Skeletal muscle tissue (tissue), 4 donors: ENCODE results near the gene ZNF765. TPM values are rescaled to one million over a fixed set of nuclear protein-coding genes. Genes with fewer than 3 reads are reported as not detected.
"Not testable (repeated sequence)": the region's sequence is repeated elsewhere in the genome, so short reads cannot be mapped to it uniquely, and the experiment has no call there.

Source experiments
- H3K27ac ChIP-seq: one replicate; pipeline ENCODE4 v1.7.0; 2013; ENCODE audit warnings: mild to moderate bottlenecking, low read depth, low read length, inconsistent platforms
- H3K27me3 ChIP-seq, 3 donors: one replicate each; pipeline ENCODE4 v1.7.0; 2013; ENCODE audit warnings: low read length in 3 of 3; ENCODE audit not compliant: control insufficient read depth in 3 of 3, insufficient read depth in 3 of 3
- H3K36me3 ChIP-seq, 3 donors: one replicate each; pipeline ENCODE4 v1.7.0; 2013; ENCODE audit warnings: low read length in 3 of 3; ENCODE audit not compliant: control insufficient read depth in 3 of 3, insufficient read depth in 3 of 3
- H3K4me1 ChIP-seq, 3 donors: one replicate each; pipeline ENCODE4 v1.7.0; 2013; ENCODE audit warnings: low read length in 3 of 3, mild to moderate bottlenecking in 3 of 3; ENCODE audit not compliant: control insufficient read depth in 3 of 3, insufficient read depth in 3 of 3
- H3K4me3 ChIP-seq, 3 donors: one replicate each; pipeline ENCODE4 v1.7.0; 2013; ENCODE audit warnings: low read length in 3 of 3
- H3K9ac ChIP-seq, 3 donors: one replicate each; pipeline ENCODE4 v1.7.0; 2013; ENCODE audit warnings: low read length in 3 of 3, mild to moderate bottlenecking in 3 of 3, moderate library complexity in 2 of 3, low read depth in 1 of 3
- H3K9me3 ChIP-seq, 3 donors: one replicate each; pipeline ENCODE4 v1.7.0; 2013; ENCODE audit warnings: low read length in 3 of 3; ENCODE audit not compliant: control insufficient read depth in 3 of 3
- total RNA-seq: library from RNA; depleted of rRNA; stranded (reverse); fragments of >200 nt; gene quantifications from one replicate; pipeline ENCODE4 v1.2.3, GENCODE V29; 2014
- donor health status: Osteomylitis.

Gene ZNF765
- total RNA-seq, 1 donor from 2014 or later, result 13.0 TPM

DNA sequence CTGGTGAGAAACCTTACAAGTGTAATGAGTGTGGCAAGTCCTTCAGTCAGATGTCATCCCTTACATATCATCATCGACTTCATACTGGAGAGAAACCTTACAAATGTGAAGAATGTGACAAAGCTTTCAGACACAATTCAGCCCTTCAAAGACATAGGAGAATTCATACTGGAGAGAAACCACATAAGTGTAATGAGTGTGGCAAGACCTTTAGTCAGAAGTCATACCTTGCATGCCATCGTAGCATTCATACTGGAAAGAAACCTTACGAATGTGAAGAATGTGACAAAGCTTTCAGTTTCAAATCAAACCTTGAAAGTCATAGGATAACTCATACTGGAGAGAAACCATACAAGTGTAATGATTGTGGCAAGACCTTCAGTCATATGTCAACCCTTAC lies 13.6 kb upstream of the ZNF765 start:
- no peak overlapping the region for H3K9ac ChIP-seq
- no peaks in the 10 kb centered on the region for H3K27me3 ChIP-seq
- peaks cover 0 to 11% (median 6%) of the 10 kb centered on the region in 3 donors for H3K36me3 ChIP-seq
- no peak overlapping the region for H3K4me3 ChIP-seq
- H3K27ac ChIP-seq, result no peak overlapping the region
- no peaks in the 10 kb centered on the region for H3K4me1 ChIP-seq
- H3K9me3 ChIP-seq, result peaks cover 3 to 10% (median 9%) of the 10 kb centered on the region in 3 donors

DNA sequence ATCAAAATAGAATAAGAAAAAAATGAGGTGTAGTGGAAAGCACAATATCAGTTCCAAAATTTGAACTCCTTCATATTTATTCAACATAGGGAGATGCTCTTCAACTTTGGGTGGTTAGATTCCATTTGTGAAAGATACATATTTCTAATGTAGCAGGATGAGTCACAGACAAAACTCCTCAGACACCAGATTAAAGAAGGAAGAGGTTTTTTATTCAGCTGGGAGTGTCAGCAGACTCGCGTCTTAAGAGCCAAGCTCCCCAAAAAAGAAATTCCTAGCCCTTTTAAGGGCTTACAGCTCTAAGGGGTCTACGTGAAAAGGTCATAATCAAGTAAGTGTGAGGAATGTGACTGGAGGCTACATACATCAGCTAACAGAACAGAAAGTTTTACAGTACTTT lies 6.8 kb upstream of the ZNF765 start:
- no peak overlapping the region for H3K9ac ChIP-seq
- no peak overlapping the region for H3K4me3 ChIP-seq
- no peak overlapping the region for H3K27ac ChIP-seq
- H3K4me1 ChIP-seq, result no peaks in the 10 kb centered on the region
- H3K27me3 ChIP-seq, result peaks cover 0 to 8% (median 7%) of the 10 kb centered on the region in 3 donors
- peaks cover 2 to 7% (median 6%) of the 10 kb centered on the region in 3 donors for H3K9me3 ChIP-seq
- H3K36me3 ChIP-seq, result peaks cover 0 to 1% (median 0%) of the 10 kb centered on the region in 3 donors

DNA sequence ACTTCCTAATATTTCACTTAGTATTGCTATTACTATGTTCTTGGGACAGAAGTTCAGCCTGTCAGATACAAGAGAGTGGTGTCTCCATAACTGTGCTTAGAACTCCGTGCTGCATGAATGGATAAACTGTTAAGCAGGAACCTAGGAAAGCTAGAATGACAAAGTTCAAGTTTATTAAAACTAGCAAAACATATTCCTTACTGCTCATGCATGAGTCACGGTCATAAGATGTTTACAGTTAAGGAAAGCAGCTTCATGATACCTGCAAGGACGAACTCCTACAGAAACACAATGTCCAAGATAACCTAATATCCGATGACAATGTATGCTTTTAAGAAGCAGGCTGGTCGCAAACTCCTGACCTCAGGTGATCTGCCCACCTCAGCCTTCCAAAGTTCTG lies 6.0 kb upstream of the ZNF765 start:
- peaks cover 1 to 4% (median 3%) of the 10 kb centered on the region in 3 donors for H3K9me3 ChIP-seq
- H3K9ac ChIP-seq, result no peak overlapping the region
- H3K27me3 ChIP-seq, result peaks cover 0 to 8% (median 7%) of the 10 kb centered on the region in 3 donors

DNA sequence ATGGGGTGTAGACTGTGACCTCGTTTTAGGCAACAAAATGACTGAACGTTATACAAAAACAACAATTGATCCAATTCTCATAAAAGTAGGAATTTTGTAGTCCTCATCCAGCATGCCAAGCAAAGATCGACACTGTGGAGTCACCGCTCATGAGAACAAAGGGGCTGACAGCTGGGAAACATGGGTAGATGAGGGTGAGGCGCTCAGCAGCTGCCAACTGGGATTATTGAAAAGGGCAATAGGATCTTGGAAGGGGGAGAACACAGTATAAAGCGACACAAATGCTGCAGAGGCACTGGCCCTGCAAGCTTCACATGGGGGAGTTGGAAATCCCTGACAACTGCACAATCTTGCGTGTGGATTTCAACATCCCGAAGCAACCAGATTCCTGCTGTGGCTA lies 5.4 kb upstream of the ZNF765 start:
- H3K4me1 ChIP-seq, result peaks cover 3 to 6% (median 4%) of the 10 kb centered on the region in 3 donors
- peak overlapping the region in 1 of 3 donors; percentile 30 for H3K4me3 ChIP-seq
- H3K9ac ChIP-seq, result no peak overlapping the region
- peaks cover 0 to 8% (median 7%) of the 10 kb centered on the region in 3 donors for H3K27me3 ChIP-seq
- H3K36me3 ChIP-seq, result peaks cover 0 to 1% (median 0%) of the 10 kb centered on the region in 3 donors
- H3K27ac ChIP-seq, result no peak overlapping the region
- peaks cover 0 to 4% (median 1%) of the 10 kb centered on the region in 3 donors for H3K9me3 ChIP-seq

More for the DNA sequence above, 6.0 kb upstream of the ZNF765 start:
- H3K36me3 ChIP-seq, result peaks cover 0 to 1% (median 0%) of the 10 kb centered on the region in 3 donors
- no peaks in the 10 kb centered on the region for H3K4me1 ChIP-seq
- H3K4me3 ChIP-seq, result no peak overlapping the region
- no peak overlapping the region for H3K27ac ChIP-seq

DNA sequence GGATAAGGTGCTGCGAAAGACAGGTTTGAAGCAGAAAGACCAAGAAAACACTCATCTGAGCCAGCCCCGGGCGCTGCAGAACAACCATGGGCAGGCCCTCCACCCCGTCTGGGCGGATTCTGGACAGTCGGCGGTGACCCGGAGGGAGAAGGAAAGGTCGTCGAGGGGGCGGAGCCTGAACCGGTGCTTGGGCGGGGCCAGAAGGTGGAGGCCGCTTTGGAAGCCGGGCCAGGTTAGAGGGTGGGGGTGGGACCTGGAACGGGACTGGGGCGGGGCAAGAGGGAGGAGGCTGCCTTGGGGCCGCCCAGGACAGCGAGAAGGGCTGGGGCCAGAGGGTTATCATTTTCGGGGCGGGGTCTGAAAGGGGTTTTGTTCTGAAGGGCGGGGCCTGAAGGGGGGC lies 5.0 kb upstream of the ZNF765 start:
- Histone ChIP-seq H3K27me3 (peaks cover 0 to 8% (median 7%) of the 10 kb centered on the region in 3 donors), H3K9ac (no peak overlapping the region), H3K36me3 (peaks cover 0 to 1% (median 0%) of the 10 kb centered on the region in 3 donors), H3K9me3 (peaks cover 0 to 4% (median 0%) of the 10 kb centered on the region in 3 donors), H3K4me1 (peaks cover 4 to 8% (median 7%) of the 10 kb centered on the region in 3 donors), H3K4me3 (peak overlapping the region in 1 of 3 donors; percentile 30), H3K27ac (no peak overlapping the region)

DNA sequence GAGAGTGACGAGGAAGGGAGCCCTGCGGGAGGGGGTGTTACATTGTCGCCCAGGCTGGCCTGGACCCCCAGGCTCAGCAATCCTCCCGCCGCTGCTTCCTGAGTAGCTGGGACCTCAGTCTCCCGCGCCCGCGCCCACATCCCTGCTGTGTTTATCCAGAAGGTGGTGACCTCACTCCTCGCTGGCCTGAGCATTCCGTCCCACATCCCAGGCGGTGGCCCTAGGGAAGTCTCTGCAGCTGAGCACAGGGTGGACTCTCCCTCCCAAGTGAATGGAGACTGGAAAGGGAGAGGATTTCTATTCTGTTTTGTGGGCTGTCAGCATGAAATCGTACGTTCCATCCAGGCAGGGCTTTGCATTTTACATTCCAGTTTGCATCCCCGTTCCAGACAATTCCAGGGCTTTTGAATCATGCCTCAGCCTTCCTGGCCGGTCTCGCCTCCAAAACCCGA lies 401 bp upstream of the ZNF765 start:
- Histone ChIP-seq H3K9ac (peak overlapping the region; percentile 71 to 84 (median 81)), H3K9me3 (peaks cover 0 to 3% (median 0%) of the 10 kb centered on the region in 3 donors), H3K27ac (peak overlapping the region; percentile 64), H3K36me3 (peaks cover 0 to 4% (median 2%) of the 10 kb centered on the region in 3 donors), H3K4me1 (peaks cover 9 to 16% (median 11%) of the 10 kb centered on the region in 3 donors), H3K27me3 (peaks cover 0 to 7% (median 4%) of the 10 kb centered on the region in 3 donors), H3K4me3 (peak overlapping the region; percentile 82 to 88 (median 85))

GRCh38 chr19:53395840-53396524 lies 1.0 kb downstream of the ZNF765 start:
- Histone ChIP-seq H3K9ac (peak overlapping the region; percentile 77 to 81 (median 81)), H3K4me1 (peaks cover 9 to 16% (median 11%) of the 10 kb centered on the region in 3 donors), H3K4me3 (peak overlapping the region; percentile 82 to 88 (median 85)), H3K36me3 (peaks cover 8 to 12% (median 11%) of the 10 kb centered on the region in 3 donors)
- not testable (repeated sequence) for H3K27ac ChIP-seq, H3K27me3 ChIP-seq, H3K9me3 ChIP-seq

DNA sequence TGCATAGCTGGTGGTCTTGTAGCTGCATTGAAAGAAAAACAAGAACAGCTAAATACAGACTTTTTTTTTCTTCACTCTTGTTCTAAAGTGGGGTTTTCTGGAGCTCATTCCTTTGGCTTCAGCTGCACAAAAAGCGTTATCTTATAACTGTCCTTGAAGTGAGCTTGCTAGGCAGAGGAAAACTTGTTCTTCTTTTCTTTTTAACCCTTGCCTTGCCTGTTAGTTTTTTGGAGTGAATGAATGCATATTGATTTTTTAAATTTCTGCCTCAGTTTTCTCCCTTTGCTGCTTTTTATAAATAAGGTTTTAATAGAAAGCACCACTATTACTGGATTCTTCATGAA lies 1.5 kb downstream of the ZNF765 start:
- no peaks in the 10 kb centered on the region for H3K27me3 ChIP-seq
- no peak overlapping the region for H3K27ac ChIP-seq
- peaks cover 9 to 16% (median 11%) of the 10 kb centered on the region in 3 donors for H3K4me1 ChIP-seq
- no peak overlapping the region for H3K4me3 ChIP-seq
- peaks cover 9 to 12% (median 11%) of the 10 kb centered on the region in 3 donors for H3K36me3 ChIP-seq
- no peaks in the 10 kb centered on the region for H3K9me3 ChIP-seq
- H3K9ac ChIP-seq, result no peak overlapping the region

DNA sequence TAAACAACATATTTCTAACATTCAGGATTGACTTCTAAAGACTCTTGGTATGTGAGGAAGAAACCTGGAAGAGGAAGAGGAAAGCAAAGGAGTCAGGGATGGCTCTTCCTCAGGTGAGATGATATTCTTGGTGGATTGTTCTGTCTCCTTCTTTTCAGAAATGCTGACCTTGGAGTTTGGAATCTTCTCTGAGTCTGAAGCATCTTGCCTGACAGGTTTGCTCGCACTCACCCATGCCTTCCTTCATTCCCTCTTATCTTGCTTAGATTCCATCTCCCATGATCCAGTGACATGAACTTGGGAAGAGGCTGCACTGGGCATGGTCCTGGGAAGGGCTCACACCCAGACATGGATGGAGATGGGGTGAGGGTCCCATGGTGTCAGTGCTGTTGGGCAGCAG lies 3.0 kb downstream of the ZNF765 start:
- peaks cover 14 to 19% (median 19%) of the 10 kb centered on the region in 3 donors for H3K36me3 ChIP-seq
- H3K4me1 ChIP-seq, result peaks cover 9 to 16% (median 11%) of the 10 kb centered on the region in 3 donors
- H3K9ac ChIP-seq, H3K9me3 ChIP-seq, H3K4me3 ChIP-seq, H3K27me3 ChIP-seq, H3K27ac ChIP-seq: not testable (repeated sequence)

DNA sequence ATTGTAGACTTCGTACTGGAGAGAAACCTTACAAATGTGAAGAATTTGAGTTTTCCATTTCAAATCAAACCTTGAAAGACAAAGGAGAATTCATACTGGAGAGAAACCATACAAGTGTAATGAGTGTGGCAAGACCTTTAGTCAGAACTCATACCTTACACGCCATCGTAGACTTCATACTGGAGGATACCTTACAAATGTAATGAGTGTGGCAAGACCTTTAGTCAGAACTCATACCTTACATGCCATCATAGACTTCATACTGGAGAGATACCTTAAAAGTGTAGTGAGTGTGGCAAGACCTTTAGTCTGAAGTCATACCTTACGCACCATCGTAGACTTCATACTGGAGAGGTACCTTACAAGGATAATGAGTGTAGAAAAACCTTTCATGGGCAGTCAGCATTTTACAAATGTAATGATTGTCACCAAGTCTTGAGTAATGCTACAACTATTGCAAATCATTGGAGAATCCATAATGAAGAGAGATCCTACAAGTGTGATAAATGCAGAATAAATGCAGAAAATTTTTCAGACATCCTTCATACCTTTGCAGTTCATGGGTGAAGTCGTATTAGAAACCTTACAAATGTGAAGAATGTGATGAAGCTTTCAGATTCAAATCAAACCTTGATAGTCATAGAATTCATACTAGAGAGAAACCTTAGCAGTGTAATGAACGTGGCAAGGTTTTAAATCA lies 14.7 kb downstream of the ZNF765 start:
- Histone ChIP-seq H3K4me3 (no peak overlapping the region), H3K36me3 (peaks cover 25 to 32% (median 29%) of the 10 kb centered on the region in 3 donors), H3K4me1 (no peaks in the 10 kb centered on the region), H3K27ac (no peak overlapping the region), H3K9me3 (peaks cover 15 to 34% (median 16%) of the 10 kb centered on the region in 3 donors), H3K27me3 (no peaks in the 10 kb centered on the region), H3K9ac (no peak overlapping the region)
